Ascending aorta (tissue), 2 donors: ENCODE measurements around the gene UBE2Q2. TPM values are rescaled to one million over a fixed set of nuclear protein-coding genes. Genes with fewer than 3 reads are reported as not detected.

Source experiments
- DNase-seq, 2 donors: peaks; one replicate each; pipeline ENCODE4 v3.0.0-alpha.2; 2019; ENCODE audit warnings: low spot score in 2 of 2
- H3K27ac ChIP-seq, 2 donors: fragments of 200-600 bp; sonication (generic); one replicate each; pipeline ENCODE4 v1.5.1; 2016 to 2017; ENCODE audit warnings: mild to moderate bottlenecking in 1 of 2
- H3K27me3 ChIP-seq: fragments of 200-600 bp; sonication (generic); one replicate; pipeline ENCODE4 v1.5.1; 2017
- H3K36me3 ChIP-seq, 2 donors: fragments of 200-600 bp; sonication (generic); one replicate each; pipeline ENCODE4 v1.5.1; 2016
- H3K4me1 ChIP-seq, 2 donors: fragments of 200-600 bp; sonication (generic); one replicate each; pipeline ENCODE4 v1.5.1; 2016 to 2017; ENCODE audit warnings: mild to moderate bottlenecking in 1 of 2
- H3K4me3 ChIP-seq, 2 donors: fragments of 200-600 bp; sonication (generic); one replicate each; pipeline ENCODE4 v1.5.1; 2016 to 2017; ENCODE audit warnings: mild to moderate bottlenecking in 1 of 2
- H3K9me3 ChIP-seq, 2 donors: fragments of 200-600 bp; sonication (generic); one replicate each; pipeline ENCODE4 v1.5.1; 2016
- intact Hi-C: fragments of 100-400 bp; cut with DNase I; formaldehyde crosslinking; loops from one replicate; pipeline ENCODE4 v1.15.1; 2023
- total RNA-seq: library from RNA; depleted of rRNA; stranded (reverse); fragments of >200 nt; gene quantifications from one replicate; pipeline ENCODE4 v1.1.0, GENCODE V29; 2016
- TF ChIP-seq, protein P1 (sequence below), 3 experiments: fragments of 200-600 bp in 2 of 3; fragments of 450-650 bp in 1 of 3; sonication (generic) in 2 of 3; IDR thresholded peaks; one replicate each; pipeline ENCODE4 v1.5.1; 2016 to 2019; ENCODE audit warnings: antibody characterized with exemption in 3 of 3, mild to moderate bottlenecking in 1 of 3, moderate library complexity in 1 of 3

UBE2Q2 gene
- total RNA-seq, 1 donor from 2014 or later, result 40.3 TPM

DNA sequence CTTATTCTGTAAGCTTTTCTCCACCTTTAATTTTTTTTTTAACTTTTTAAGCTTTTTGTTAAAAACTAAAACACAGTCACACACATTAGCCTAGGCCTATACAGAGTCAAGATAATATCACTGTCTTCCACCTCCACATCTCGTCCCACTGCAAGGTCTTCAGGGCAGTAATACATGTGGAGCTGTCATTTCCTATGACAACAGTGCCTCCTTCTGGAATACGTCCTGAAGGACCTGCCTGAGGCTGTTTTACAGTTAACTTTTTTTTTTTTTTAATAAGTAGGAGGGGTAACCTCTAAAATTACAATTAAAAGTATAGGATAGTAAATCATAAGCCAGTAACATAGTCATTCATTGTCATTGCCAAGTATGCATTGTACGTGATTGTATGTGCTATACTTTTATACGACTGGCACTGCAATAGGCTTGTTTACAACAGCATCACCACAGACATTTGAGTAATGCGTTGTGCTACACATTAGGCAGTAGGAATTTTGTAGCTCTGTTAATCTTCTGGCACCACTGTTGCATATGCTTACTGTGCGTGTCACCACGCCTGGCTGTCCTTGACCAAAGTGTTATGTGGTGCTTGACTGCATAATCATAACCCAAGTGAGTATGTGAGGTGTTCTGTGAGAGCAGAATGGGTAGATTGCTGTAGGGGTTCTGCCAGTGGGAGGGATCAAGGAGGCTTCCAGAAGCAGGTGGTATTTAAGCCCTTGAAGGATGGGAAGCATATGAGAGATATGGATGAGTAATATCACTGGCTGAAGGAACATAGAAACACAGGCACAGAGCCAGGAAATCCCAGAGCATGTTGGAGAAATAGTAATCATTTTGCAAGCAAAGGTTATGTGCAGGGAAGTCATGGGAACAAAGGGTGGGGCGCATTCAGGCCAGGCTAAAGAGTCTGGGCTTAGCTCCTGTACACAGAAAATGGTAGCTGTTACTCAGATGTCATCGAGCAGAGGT lies 78.8 kb downstream of the UBE2Q2 start:
- Histone ChIP-seq H3K4me1 (no peaks in the 10 kb centered on the region), H3K36me3 (peaks cover 0 to 8% of the 10 kb centered on the region in 2 donors), H3K27me3 (no peaks in the 10 kb centered on the region), H3K27ac (no peak overlapping the region), H3K4me3 (no peak overlapping the region), H3K9me3 (no peaks in the 10 kb centered on the region)
- TF ChIP-seq, protein P1, sequence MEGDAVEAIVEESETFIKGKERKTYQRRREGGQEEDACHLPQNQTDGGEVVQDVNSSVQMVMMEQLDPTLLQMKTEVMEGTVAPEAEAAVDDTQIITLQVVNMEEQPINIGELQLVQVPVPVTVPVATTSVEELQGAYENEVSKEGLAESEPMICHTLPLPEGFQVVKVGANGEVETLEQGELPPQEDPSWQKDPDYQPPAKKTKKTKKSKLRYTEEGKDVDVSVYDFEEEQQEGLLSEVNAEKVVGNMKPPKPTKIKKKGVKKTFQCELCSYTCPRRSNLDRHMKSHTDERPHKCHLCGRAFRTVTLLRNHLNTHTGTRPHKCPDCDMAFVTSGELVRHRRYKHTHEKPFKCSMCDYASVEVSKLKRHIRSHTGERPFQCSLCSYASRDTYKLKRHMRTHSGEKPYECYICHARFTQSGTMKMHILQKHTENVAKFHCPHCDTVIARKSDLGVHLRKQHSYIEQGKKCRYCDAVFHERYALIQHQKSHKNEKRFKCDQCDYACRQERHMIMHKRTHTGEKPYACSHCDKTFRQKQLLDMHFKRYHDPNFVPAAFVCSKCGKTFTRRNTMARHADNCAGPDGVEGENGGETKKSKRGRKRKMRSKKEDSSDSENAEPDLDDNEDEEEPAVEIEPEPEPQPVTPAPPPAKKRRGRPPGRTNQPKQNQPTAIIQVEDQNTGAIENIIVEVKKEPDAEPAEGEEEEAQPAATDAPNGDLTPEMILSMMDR (IDR thresholded peaks at IDR 0.05), result peak in 1 of 3 experiments; percentile 12
- DNase-seq, result peak in 1 of 2 donors; percentile 64
- intact Hi-C loops, result no loop called here

DNA sequence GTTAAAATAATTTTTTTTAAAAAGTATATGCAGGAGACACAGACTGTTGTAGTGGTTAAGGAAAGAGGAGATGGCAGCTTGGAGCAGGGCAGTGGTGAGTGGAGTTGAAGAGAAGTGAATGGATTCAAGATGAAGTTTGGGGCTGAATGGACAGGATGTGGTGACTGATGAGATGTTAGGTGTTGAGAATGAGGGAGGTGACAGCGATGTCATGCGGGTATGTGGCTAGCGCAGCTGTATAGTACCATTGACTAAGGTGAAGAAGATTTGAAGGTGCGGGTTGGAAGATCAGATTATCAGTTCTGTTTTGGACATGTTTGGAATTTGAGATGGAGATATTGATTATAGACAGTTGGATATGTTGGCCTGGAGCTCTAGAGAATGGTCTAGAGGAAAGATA lies 80.5 kb downstream of the UBE2Q2 start:
- TF ChIP-seq, protein P1 (IDR thresholded peaks at IDR 0.05), result no peak

DNA sequence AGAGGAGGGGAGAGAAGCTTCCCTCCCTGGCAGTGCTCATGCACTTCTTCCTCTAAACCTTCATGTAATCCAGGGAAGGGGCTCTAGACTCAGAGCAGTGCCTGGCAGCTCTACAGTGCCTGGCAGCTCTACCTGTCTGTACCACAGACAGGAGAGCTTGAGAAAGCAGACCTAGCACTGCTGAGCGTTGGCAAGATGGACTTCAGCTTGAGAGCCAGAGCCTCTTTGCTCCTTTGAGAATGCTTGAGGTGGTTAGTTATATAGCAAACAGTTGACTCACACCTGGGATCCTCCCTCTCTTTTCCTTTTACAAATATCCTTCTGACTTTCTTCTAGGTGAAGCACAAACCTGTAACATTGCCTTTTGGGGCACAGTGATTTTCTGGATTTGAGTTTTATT lies 81.3 kb downstream of the UBE2Q2 start:
- no peak for DNase-seq
- H3K27me3 ChIP-seq, result no peaks in the 10 kb centered on the region
- no peaks in the 10 kb centered on the region for H3K4me1 ChIP-seq
- H3K4me3 ChIP-seq, result no peak overlapping the region
- H3K9me3 ChIP-seq, result no peaks in the 10 kb centered on the region
- TF ChIP-seq, protein P1 (IDR thresholded peaks at IDR 0.05), result no peak
- H3K36me3 ChIP-seq, result peaks cover 0 to 6% of the 10 kb centered on the region in 2 donors
- H3K27ac ChIP-seq, result no peak overlapping the region
- intact Hi-C loops, result no loop called here

More for the DNA sequence above, 80.5 kb downstream of the UBE2Q2 start:
- Histone ChIP-seq H3K4me1 (no peaks in the 10 kb centered on the region), H3K9me3 (no peaks in the 10 kb centered on the region), H3K36me3 (peaks cover 0 to 5% of the 10 kb centered on the region in 2 donors), H3K27me3 (no peaks in the 10 kb centered on the region), H3K4me3 (no peak overlapping the region), H3K27ac (no peak overlapping the region)
- intact Hi-C loops, result no loop called here
- no peak for DNase-seq

DNA sequence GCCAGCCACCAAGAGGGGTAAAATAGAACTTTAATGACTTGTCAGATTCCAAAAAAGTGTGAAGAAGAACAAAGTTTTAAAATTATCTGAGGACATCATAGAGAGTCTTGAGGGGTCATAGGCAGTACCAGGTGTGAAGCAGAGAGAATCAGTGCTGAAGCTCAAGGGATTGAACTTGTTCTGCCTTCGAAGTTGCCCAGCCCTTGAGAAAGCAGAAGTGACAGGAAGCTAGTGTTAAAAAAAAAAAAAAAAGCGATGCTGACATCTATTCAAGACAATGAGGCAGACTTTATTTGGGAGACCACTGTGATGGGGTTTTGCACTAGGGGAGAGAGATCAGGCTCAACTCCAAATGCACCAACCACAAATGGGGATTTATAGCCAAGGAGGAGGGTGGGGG lies 82.2 kb downstream of the UBE2Q2 start:
- no peak overlapping the region for H3K4me3 ChIP-seq
- peaks cover 0 to 12% of the 10 kb centered on the region in 2 donors for H3K36me3 ChIP-seq
- H3K9me3 ChIP-seq, result no peaks in the 10 kb centered on the region
- intact Hi-C loops, result no loop called here
- no peaks in the 10 kb centered on the region for H3K4me1 ChIP-seq
- no peak for DNase-seq
- no peaks in the 10 kb centered on the region for H3K27me3 ChIP-seq
- TF ChIP-seq, protein P1 (IDR thresholded peaks at IDR 0.05), result no peak
- no peak overlapping the region for H3K27ac ChIP-seq

DNA sequence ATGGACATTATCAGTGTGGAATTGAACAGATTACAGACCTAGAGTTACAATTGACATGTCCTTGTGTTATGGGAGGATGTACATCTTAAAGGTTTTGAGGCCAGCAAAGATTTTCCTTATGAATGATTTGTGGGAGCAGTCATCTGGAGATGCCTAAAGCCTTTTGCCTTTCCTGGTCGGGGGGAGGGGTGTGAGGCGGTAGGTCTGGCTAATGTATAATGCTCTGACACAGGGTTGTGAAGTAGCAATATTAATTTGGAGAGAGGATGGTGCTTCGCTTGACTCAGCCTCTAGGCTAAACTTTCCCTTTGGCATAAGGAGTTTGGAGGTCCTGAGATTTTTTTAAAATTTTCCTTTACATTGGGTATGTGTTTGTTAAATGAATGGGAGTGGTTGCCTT lies 83.7 kb downstream of the UBE2Q2 start:
- TF ChIP-seq, protein P1 (IDR thresholded peaks at IDR 0.05), result no peak
- no peaks in the 10 kb centered on the region for H3K9me3 ChIP-seq
- peaks cover 0 to 26% of the 10 kb centered on the region in 2 donors for H3K36me3 ChIP-seq
- H3K4me1 ChIP-seq, result no peaks in the 10 kb centered on the region
- no peak overlapping the region for H3K27ac ChIP-seq
- no peak overlapping the region for H3K4me3 ChIP-seq
- H3K27me3 ChIP-seq, result no peaks in the 10 kb centered on the region
- intact Hi-C loops, result no loop called here
- DNase-seq, result no peak
